ENCODE measurements around the gene SORCS2. TPM values are rescaled to one million over a fixed set of nuclear protein-coding genes. Genes with fewer than 3 reads are reported as not detected.

The SORCS2 gene
- total and polyA plus RNA-seq, 2 of the 8 experiments (the other 6 are each of a cell fraction or from before 2014, with no cell fraction given) = 0.36 to 1.8 TPM

GRCh38 chr4:7338059-7338452, 145.7 kb downstream of the SORCS2 start (continued):
- TF ChIP-seq CHD7 (IDR thresholded peaks at IDR 0.05; ENCODE audit: insufficient replicate concordance, low read length) = no peak
